HCT116 (cell line): ENCODE measurements around the gene KIAA0232. TPM values are rescaled to one million over a fixed set of nuclear protein-coding genes. Genes with fewer than 3 reads are reported as not detected.

Experiments
- ATAC-seq: fragments of 200-7000 bp; cut with Tn5 transposase; 2 replicates; pipeline ENCODE4 v1.9.1; 2020; ENCODE audit warnings: mild to moderate bottlenecking, moderate library complexity
- BruUV-seq: library from RNA; stranded (reverse); fragments of 400-500 nt; replicated peaks from 2 replicates; lab custom pipeline; 2021; lab: Mats Ljungman, UMichigan
- CTCF ChIA-PET: fragments of 300-600 bp; sonication (Branson Sonifier 250); formaldehyde crosslinking; loops from one replicate; lab custom pipeline; 2021; ENCODE audit warnings: antibody characterized with exemption; lab: Charles Lee
- POLR2A ChIA-PET: fragments of 300-600, 350-600 bp; sonication (Branson Sonifier 250); formaldehyde crosslinking; loops from one replicate; lab custom pipeline; 2021; ENCODE audit warnings: antibody characterized with exemption; lab: Charles Lee
- RAD21 ChIA-PET, 2 experiments: fragments of 300-600 bp; sonication (Branson Sonifier 250); formaldehyde crosslinking; loops; one replicate each; lab custom pipeline; 2023; ENCODE audit warnings: low total read pairs in 2 of 2; ENCODE audit not compliant: uncharacterized antibody in 2 of 2, unreplicated experiment in 2 of 2, low non-redundant PET in 1 of 2; lab: Charles Lee
- DNase-seq: peaks from one replicate; pipeline ENCODE4 v3.0.0-alpha.2; 2010; ENCODE audit warnings: low read depth, low spot score
- H2AFZ ChIP-seq: fragments of 200-600 bp; shearing (Covaris generic), sonication (generic); 2 replicates; pipeline ENCODE4 v1.6.1; 2017; ENCODE audit warnings: low read depth, mixed run types, mixed read lengths, antibody characterized with exemption, low read length; ENCODE audit not compliant: poor library complexity, severe bottlenecking
- H3K27ac ChIP-seq: 2 replicates; pipeline ENCODE4 v1.5.1; 2012; ENCODE audit warnings: low read depth, low read length
- H3K27me3 ChIP-seq: fragments of 200-600 bp; sonication (generic); 2 replicates; pipeline ENCODE4 v1.6.1; 2016; ENCODE audit warnings: mixed run types, low read length, mixed read lengths; ENCODE audit not compliant: insufficient read depth
- H3K36me3 ChIP-seq, 2 experiments: fragments of 200-500 bp in 1 of 2; fragments of 200-600 bp in 1 of 2; sonication (Bioruptor generic) in 1 of 2; sonication (generic) in 1 of 2; 2 replicates each; pipeline versions ENCODE4 v1.5.1 to v1.6.1; 2014 to 2016; ENCODE audit warnings: low read length in 2 of 2, inconsistent platforms in 1 of 2, mixed read lengths in 1 of 2, mixed run types in 1 of 2; ENCODE audit not compliant: insufficient read depth in 2 of 2, control insufficient read depth in 1 of 2
- H3K4me1 ChIP-seq, 2 experiments: fragments of 200-600 bp in 1 of 2; sonication (generic) in 1 of 2; 2 replicates each; pipeline versions ENCODE4 v1.5.1 to v1.6.1; 2012 to 2017; ENCODE audit warnings: low read length in 2 of 2, inconsistent platforms in 1 of 2, mild to moderate bottlenecking in 1 of 2, mixed read lengths in 1 of 2, mixed run types in 1 of 2, moderate library complexity in 1 of 2; ENCODE audit not compliant: insufficient read depth in 2 of 2, control insufficient read depth in 1 of 2
- H3K4me2 ChIP-seq: fragments of 200-600 bp; sonication (generic); 2 replicates; pipeline ENCODE4 v1.6.1; 2017; ENCODE audit warnings: mixed run types, low read length, mixed read lengths
- H3K4me3 ChIP-seq, 2 experiments: fragments of 200-600 bp in 1 of 2; sonication (generic) in 1 of 2; replicated peaks in 1 of 2; 2 replicates each; pipeline ENCODE4 v1.5.1; 2011 to 2016; ENCODE audit warnings: low read length in 2 of 2, control low read depth in 1 of 2, low read depth in 1 of 2, mild to moderate bottlenecking in 1 of 2, mixed read lengths in 1 of 2, mixed run types in 1 of 2
- H3K79me2 ChIP-seq: fragments of 200-600 bp; sonication (generic); 2 replicates; pipeline ENCODE4 v1.6.1; 2017; ENCODE audit warnings: mild to moderate bottlenecking, mixed run types, low read length, moderate library complexity, mixed read lengths; ENCODE audit not compliant: insufficient read depth
- H3K9ac ChIP-seq: fragments of 200-600 bp; sonication (generic); 2 replicates; pipeline ENCODE4 v1.6.1; 2016; ENCODE audit warnings: low read length, mixed read lengths
- H3K9me2 ChIP-seq: fragments of 200-600 bp; sonication (generic), shearing (Covaris generic); 2 replicates; pipeline ENCODE4 v1.6.1; 2017; ENCODE audit warnings: mixed run types, mild to moderate bottlenecking, moderate library complexity; ENCODE audit not compliant: insufficient read depth
- H3K9me3 ChIP-seq, 2 experiments: fragments of 200-500 bp in 1 of 2; fragments of 200-600 bp in 1 of 2; sonication (Bioruptor generic) in 1 of 2; sonication (generic) in 1 of 2; 2 replicates each; pipeline ENCODE4 v1.6.1; 2014 to 2017; ENCODE audit warnings: low read length in 2 of 2, mixed read lengths in 2 of 2, inconsistent platforms in 1 of 2, low read depth in 1 of 2, mild to moderate bottlenecking in 1 of 2, mixed run types in 1 of 2, moderate library complexity in 1 of 2; ENCODE audit not compliant: control insufficient read depth in 1 of 2, insufficient read depth in 1 of 2
- H4K20me1 ChIP-seq: fragments of 200-600 bp; sonication (generic), shearing (Covaris generic); 2 replicates; pipeline ENCODE4 v1.6.1; 2017; ENCODE audit warnings: mixed run types, mild to moderate bottlenecking, moderate library complexity; ENCODE audit not compliant: insufficient read depth
- ATF3 ChIP-seq: IDR thresholded peaks from 2 replicates; pipeline ENCODE4 v1.6.1; 2012
- CEBPB ChIP-seq: IDR thresholded peaks from 2 replicates; pipeline ENCODE4 v1.6.1; 2012; ENCODE audit warnings: low read depth
- CTCF ChIP-seq, 3 experiments: fragments of 200-600 bp in 1 of 3; sonication (generic) in 1 of 3; IDR thresholded peaks in 2 of 3; conservative IDR thresholded peaks in 1 of 3; 2 replicates each; pipeline ENCODE4 v1.5.1; 2012 to 2017; ENCODE audit warnings: low read depth in 2 of 3, low read length in 2 of 3, antibody characterized with exemption in 1 of 3, borderline replicate concordance in 1 of 3, control low read depth in 1 of 3, mild to moderate bottlenecking in 1 of 3, mixed read lengths in 1 of 3, mixed run types in 1 of 3, moderate library complexity in 1 of 3; ENCODE audit not compliant: insufficient read depth in 1 of 3
- EGR1 ChIP-seq: IDR thresholded peaks from 2 replicates; pipeline ENCODE4 v1.6.1; 2012; ENCODE audit warnings: low read depth
- ELF1 ChIP-seq: IDR thresholded peaks from 2 replicates; pipeline ENCODE4 v1.6.1; 2012; ENCODE audit warnings: low read depth, borderline replicate concordance
- EZH2 ChIP-seq: fragments of 200-600 bp; sonication (generic); IDR thresholded peaks from 2 replicates; pipeline ENCODE4 v1.6.1; 2017; ENCODE audit warnings: antibody characterized with exemption, mixed run types
- EZH2phosphoT487 ChIP-seq: fragments of 200-600 bp; IDR thresholded peaks from 2 replicates; pipeline ENCODE4 v1.6.1; 2018; ENCODE audit warnings: antibody characterized with exemption, borderline replicate concordance
- FOSL1 ChIP-seq: IDR thresholded peaks from 2 replicates; pipeline ENCODE4 v1.6.1; 2012; ENCODE audit warnings: low read depth
- JUND ChIP-seq: IDR thresholded peaks from 2 replicates; pipeline ENCODE4 v1.6.1; 2012
- POLR2A ChIP-seq: IDR thresholded peaks from 2 replicates; pipeline ENCODE4 v1.7.0; 2011; ENCODE audit warnings: borderline replicate concordance; ENCODE audit not compliant: insufficient read depth, insufficient read length; ENCODE audit errors: extremely low read depth
- RAD21 ChIP-seq: IDR thresholded peaks from 2 replicates; pipeline ENCODE4 v1.6.1; 2012; ENCODE audit warnings: low read depth, mild to moderate bottlenecking
- SIN3A ChIP-seq: IDR thresholded peaks from 2 replicates; pipeline ENCODE4 v1.6.1; 2012; ENCODE audit warnings: low read depth
- SP1 ChIP-seq: IDR thresholded peaks from 2 replicates; pipeline ENCODE4 v1.6.1; 2012; ENCODE audit warnings: low read depth
- SRF ChIP-seq: IDR thresholded peaks from 2 replicates; pipeline ENCODE4 v1.6.1; 2012; ENCODE audit warnings: low read depth
- TCF7L2 ChIP-seq: IDR thresholded peaks from 2 replicates; pipeline ENCODE4 v1.7.0; 2011; ENCODE audit warnings: borderline replicate concordance, inconsistent platforms; ENCODE audit not compliant: insufficient read depth, insufficient read length; ENCODE audit errors: extremely low read depth
- ZFX ChIP-seq: fragments of 450-650 bp; IDR thresholded peaks from 2 replicates; pipeline ENCODE4 v1.6.1; 2017
- intact Hi-C: fragments of 100-400 bp; cut with micrococcal nuclease; formaldehyde crosslinking; loops from 2 replicates; pipeline ENCODE4 v1.10.0; 2022
- total RNA-seq: library from RNA; stranded (reverse); gene quantifications from one replicate; pipeline ENCODE4 v1.2.1, GENCODE V29; 2021; ENCODE audit not compliant: unreplicated experiment
- TF ChIP-seq, protein P1 (sequence below): IDR thresholded peaks from 2 replicates; pipeline ENCODE4 v1.6.1; 2011; ENCODE audit warnings: mild to moderate bottlenecking, low read length, moderate library complexity; ENCODE audit not compliant: insufficient replicate concordance; ENCODE audit errors: extremely low read depth

KIAA0232 gene
- total RNA-seq, 1 experiment from 2014 or later: 18.1 TPM

- intact Hi-C loops: no loop called here
- CTCF ChIA-PET: no interaction called here
- Histone ChIP-seq H3K4me2 (peak overlapping the region; percentile 62), H3K36me3 (no peaks in the 10 kb centered on the region), H3K27ac (no peak overlapping the region; the same call in 1 of the 2 replicates), H3K9me3 (no peaks in the 10 kb centered on the region), H3K4me3 (no peak overlapping the region), H3K9me2 (no peaks in the 10 kb centered on the region), H3K9ac (0 out of 2 replicates have a peak overlapping the region, but pooled peaks have one; percentile 15), H3K27me3 (no peaks in the 10 kb centered on the region), H2AFZ (peak overlapping the region; percentile 40), H3K4me1 (peaks cover 16 to 35% of the 10 kb centered on the region in 2 experiments), H4K20me1 (no peaks in the 10 kb centered on the region), H3K79me2 (no peaks in the 10 kb centered on the region)
- BruUV-seq: no TSS peak
- TF ChIP-seq TCF7L2 (no peak), EGR1 (no peak), EZH2 (no peak), JUND (no peak), ELF1 (no peak), POLR2A (no peak)
- POLR2A ChIA-PET: no interaction called here
- no peak for DNase-seq
- ATAC-seq: peak; percentile 48; the same call in 1 of the 2 replicates
- RAD21 ChIA-PET: no interaction called here
Observed at GRCh38 chr4:6767748-6768538, 14.6 kb upstream of the KIAA0232 start.

- Histone ChIP-seq H3K9ac (0 out of 2 replicates have a peak overlapping the region, but pooled peaks have one; percentile 15), H3K9me3 (no peaks in the 10 kb centered on the region), H3K79me2 (no peaks in the 10 kb centered on the region), H3K27ac (no peak overlapping the region; the same call in 1 of the 2 replicates), H4K20me1 (no peaks in the 10 kb centered on the region), H3K9me2 (no peaks in the 10 kb centered on the region), H3K4me2 (peak overlapping the region; percentile 62), H3K27me3 (no peaks in the 10 kb centered on the region), H3K4me3 (no peak overlapping the region), H2AFZ (peak overlapping the region; percentile 40), H3K4me1 (peaks cover 16 to 36% of the 10 kb centered on the region in 2 experiments), H3K36me3 (no peaks in the 10 kb centered on the region)
- ATAC-seq (peak; percentile 35; the same call in 1 of the 2 replicates), DNase-seq (no peak)
- ChIA-PET CTCF (no interaction called here), RAD21 (no interaction called here), POLR2A (no interaction called here)
- intact Hi-C loops: no loop called here
- no TSS peak for BruUV-seq
- no peak for TF ChIP-seq EZH2phosphoT487
- TF ChIP-seq ATF3: no peak
- TF ChIP-seq CEBPB: no peak
- TF ChIP-seq SRF: no peak
- TF ChIP-seq CTCF (IDR thresholded peaks at IDR 0.05 in 2 of 3, conservative IDR thresholded peaks at IDR 0.05 in 1 of 3; ENCODE audit: borderline replicate concordance in 1 of 3, insufficient read depth in 1 of 3, low read depth in 2 of 3, low read length in 2 of 3): no peak
- TF ChIP-seq FOSL1: no peak
- no peak for TF ChIP-seq ZFX
- TF ChIP-seq RAD21: no peak
- TF ChIP-seq ELF1: no peak
- no peak for TF ChIP-seq SIN3A
- no peak for TF ChIP-seq JUND
- TF ChIP-seq, protein P1, sequence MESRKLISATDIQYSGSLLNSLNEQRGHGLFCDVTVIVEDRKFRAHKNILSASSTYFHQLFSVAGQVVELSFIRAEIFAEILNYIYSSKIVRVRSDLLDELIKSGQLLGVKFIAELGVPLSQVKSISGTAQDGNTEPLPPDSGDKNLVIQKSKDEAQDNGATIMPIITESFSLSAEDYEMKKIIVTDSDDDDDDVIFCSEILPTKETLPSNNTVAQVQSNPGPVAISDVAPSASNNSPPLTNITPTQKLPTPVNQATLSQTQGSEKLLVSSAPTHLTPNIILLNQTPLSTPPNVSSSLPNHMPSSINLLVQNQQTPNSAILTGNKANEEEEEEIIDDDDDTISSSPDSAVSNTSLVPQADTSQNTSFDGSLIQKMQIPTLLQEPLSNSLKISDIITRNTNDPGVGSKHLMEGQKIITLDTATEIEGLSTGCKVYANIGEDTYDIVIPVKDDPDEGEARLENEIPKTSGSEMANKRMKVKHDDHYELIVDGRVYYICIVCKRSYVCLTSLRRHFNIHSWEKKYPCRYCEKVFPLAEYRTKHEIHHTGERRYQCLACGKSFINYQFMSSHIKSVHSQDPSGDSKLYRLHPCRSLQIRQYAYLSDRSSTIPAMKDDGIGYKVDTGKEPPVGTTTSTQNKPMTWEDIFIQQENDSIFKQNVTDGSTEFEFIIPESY: no peak
- no peak for TF ChIP-seq POLR2A
- no peak for TF ChIP-seq SP1
Observed at GRCh38 chr4:6768539-6768905, 14.0 kb upstream of the KIAA0232 start.
